ENCODE results near the gene VIPR2. TPM values are rescaled to one million over a fixed set of nuclear protein-coding genes. Genes with fewer than 3 reads are reported as not detected.

The VIPR2 gene
- total and polyA plus RNA-seq, 2 of the 13 experiments (the other 11 are each of a cell fraction or from before 2014, with no cell fraction given) = not detected

DNA sequence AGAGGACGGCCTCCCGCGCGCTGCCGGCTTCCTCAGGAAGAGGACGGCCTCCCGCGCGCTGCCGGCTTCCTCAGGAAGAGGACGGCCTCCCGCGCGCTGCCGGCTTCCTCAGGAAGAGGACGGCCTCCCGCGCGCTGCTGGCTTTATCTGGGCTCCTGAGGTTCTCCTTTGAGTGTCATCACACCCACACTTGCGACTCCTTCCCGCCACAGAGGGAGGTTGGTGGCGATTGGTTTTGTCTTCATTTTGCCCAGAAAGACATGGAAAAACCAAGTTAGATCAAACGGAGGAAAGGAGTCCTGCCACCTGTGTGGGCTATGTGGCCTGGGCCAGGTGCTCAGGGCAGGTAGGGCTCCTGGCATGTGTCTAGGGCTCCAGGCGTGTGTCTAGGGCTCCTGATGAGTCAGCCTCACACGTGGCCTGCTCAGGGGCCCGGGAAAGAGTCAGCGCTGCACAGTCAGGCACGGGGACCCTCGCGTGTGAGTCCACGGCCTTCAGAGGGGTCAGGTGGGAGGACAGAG is 138.0 kb downstream of the VIPR2 start:
- no peak for FAIRE-seq
- CTCF ChIA-PET (ENCODE audit: low intra/inter-chr PET ratio, low total read pairs) = no interaction called here
- BruUV-seq (replicated peaks) = no TSS peak

More for the DNA sequence above, 138.0 kb downstream of the VIPR2 start:
- Histone ChIP-seq H3K9ac (ENCODE audit: insufficient read depth, low read depth, low read length) (no peak overlapping the region), H3K36me3 (replicated peaks in 1 of 2; ENCODE audit: control insufficient read depth in 1 of 2, insufficient read depth in 2 of 2, low read length in 2 of 2) (no peaks in the 10 kb centered on the region), H3K4me1 (ENCODE audit: insufficient read depth, low read length) (no peaks in the 10 kb centered on the region), H3K9me3 (ENCODE audit: low read length) (no peaks in the 10 kb centered on the region), H3K4me3 (replicated peaks in 1 of 3; ENCODE audit: insufficient read depth in 1 of 3, low read depth in 2 of 3, low read length in 3 of 3) (no peak overlapping the region), H2AFZ (ENCODE audit: low read length) (no peak overlapping the region), H4K20me1 (ENCODE audit: insufficient read depth, low read length) (no peaks in the 10 kb centered on the region), H3K27me3 (ENCODE audit: control insufficient read depth in 1 of 2, insufficient read depth in 2 of 2, low read length in 2 of 2) (peaks cover 16 to 62% of the 10 kb centered on the region in 2 experiments; a peak in 4 of 5 replicates), H3K4me2 (ENCODE audit: low read depth, low read length) (no peak overlapping the region), H3K27ac (ENCODE audit: extremely low read length, insufficient read depth, low read length) (no peak overlapping the region), H3K79me2 (ENCODE audit: insufficient read depth, low read length) (no peaks in the 10 kb centered on the region)
- peak; percentile 50 for TF ChIP-seq FOSL2 (CRISPR knock-in tag; IDR thresholded peaks at IDR 0.05)
- TF ChIP-seq, protein P1, sequence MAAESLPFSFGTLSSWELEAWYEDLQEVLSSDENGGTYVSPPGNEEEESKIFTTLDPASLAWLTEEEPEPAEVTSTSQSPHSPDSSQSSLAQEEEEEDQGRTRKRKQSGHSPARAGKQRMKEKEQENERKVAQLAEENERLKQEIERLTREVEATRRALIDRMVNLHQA (CRISPR knock-in tag; IDR thresholded peaks at IDR 0.05) = no peak
- no peak for TF ChIP-seq ESRRA (CRISPR knock-in tag; IDR thresholded peaks at IDR 0.05; ENCODE audit: low read depth)
- no peak for TF ChIP-seq ZFAT (CRISPR knock-in tag; conservative IDR thresholded peaks at IDR 0.05)
- TF ChIP-seq ZFP41 (CRISPR knock-in tag; IDR thresholded peaks at IDR 0.05; ENCODE audit: borderline replicate concordance) = no peak
- TF ChIP-seq, protein P2, sequence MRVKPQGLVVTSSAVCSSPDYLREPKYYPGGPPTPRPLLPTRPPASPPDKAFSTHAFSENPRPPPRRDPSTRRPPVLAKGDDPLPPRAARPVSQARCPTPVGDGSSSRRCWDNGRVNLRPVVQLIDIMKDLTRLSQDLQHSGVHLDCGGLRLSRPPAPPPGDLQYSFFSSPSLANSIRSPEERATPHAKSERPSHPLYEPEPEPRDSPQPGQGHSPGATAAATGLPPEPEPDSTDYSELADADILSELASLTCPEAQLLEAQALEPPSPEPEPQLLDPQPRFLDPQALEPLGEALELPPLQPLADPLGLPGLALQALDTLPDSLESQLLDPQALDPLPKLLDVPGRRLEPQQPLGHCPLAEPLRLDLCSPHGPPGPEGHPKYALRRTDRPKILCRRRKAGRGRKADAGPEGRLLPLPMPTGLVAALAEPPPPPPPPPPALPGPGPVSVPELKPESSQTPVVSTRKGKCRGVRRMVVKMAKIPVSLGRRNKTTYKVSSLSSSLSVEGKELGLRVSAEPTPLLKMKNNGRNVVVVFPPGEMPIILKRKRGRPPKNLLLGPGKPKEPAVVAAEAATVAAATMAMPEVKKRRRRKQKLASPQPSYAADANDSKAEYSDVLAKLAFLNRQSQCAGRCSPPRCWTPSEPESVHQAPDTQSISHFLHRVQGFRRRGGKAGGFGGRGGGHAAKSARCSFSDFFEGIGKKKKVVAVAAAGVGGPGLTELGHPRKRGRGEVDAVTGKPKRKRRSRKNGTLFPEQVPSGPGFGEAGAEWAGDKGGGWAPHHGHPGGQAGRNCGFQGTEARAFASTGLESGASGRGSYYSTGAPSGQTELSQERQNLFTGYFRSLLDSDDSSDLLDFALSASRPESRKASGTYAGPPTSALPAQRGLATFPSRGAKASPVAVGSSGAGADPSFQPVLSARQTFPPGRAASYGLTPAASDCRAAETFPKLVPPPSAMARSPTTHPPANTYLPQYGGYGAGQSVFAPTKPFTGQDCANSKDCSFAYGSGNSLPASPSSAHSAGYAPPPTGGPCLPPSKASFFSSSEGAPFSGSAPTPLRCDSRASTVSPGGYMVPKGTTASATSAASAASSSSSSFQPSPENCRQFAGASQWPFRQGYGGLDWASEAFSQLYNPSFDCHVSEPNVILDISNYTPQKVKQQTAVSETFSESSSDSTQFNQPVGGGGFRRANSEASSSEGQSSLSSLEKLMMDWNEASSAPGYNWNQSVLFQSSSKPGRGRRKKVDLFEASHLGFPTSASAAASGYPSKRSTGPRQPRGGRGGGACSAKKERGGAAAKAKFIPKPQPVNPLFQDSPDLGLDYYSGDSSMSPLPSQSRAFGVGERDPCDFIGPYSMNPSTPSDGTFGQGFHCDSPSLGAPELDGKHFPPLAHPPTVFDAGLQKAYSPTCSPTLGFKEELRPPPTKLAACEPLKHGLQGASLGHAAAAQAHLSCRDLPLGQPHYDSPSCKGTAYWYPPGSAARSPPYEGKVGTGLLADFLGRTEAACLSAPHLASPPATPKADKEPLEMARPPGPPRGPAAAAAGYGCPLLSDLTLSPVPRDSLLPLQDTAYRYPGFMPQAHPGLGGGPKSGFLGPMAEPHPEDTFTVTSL (CRISPR knock-in tag; IDR thresholded peaks at IDR 0.05; ENCODE audit: borderline replicate concordance) = no peak
- no peak for TF ChIP-seq ZNF10 (CRISPR knock-in tag; IDR thresholded peaks at IDR 0.05; ENCODE audit: borderline replicate concordance, low read depth)
- no peak for TF ChIP-seq NR2F2 (IDR thresholded peaks at IDR 0.05; ENCODE audit: borderline replicate concordance, low read depth)
- TF ChIP-seq, protein P3, sequence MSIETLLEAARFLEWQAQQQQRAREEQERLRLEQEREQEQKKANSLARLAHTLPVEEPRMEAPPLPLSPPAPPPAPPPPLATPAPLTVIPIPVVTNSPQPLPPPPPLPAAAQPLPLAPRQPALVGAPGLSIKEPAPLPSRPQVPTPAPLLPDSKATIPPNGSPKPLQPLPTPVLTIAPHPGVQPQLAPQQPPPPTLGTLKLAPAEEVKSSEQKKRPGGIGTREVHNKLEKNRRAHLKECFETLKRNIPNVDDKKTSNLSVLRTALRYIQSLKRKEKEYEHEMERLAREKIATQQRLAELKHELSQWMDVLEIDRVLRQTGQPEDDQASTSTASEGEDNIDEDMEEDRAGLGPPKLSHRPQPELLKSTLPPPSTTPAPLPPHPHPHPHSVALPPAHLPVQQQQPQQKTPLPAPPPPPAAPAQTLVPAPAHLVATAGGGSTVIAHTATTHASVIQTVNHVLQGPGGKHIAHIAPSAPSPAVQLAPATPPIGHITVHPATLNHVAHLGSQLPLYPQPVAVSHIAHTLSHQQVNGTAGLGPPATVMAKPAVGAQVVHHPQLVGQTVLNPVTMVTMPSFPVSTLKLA (IDR thresholded peaks at IDR 0.05) = peak; percentile 30
- no peak for TF ChIP-seq POLR2G (IDR thresholded peaks at IDR 0.05; ENCODE audit: low read depth, low read length)
- TF ChIP-seq PAX8 (CRISPR knock-in tag; IDR thresholded peaks at IDR 0.05; ENCODE audit: borderline replicate concordance) = no peak
- TF ChIP-seq ZFP62 (CRISPR knock-in tag; IDR thresholded peaks at IDR 0.05) = no peak
- no peak for TF ChIP-seq ZNF136 (CRISPR knock-in tag; IDR thresholded peaks at IDR 0.05; ENCODE audit: low read depth)
- in situ Hi-C loops (cut with HindIII; ENCODE audit: extremely low pct_ligation_motif_present, low pct_unique_long_range_greater_than_20kb) = no loop called here
- ATAC-seq (peak; percentile 53; the same call in 1 of the 3 replicates), DNase-seq (ENCODE audit: low spot score) (no peak)
- POLR2A ChIA-PET = no interaction called here
- WGBS (ENCODE audit: low lambda C conversion rate) = 57% methylated on average over 21 of the region's 31 CpGs
- intact Hi-C loops (cut with micrococcal nuclease; ENCODE audit: unreplicated experiment) = no loop called here
